Measurements from ENCODE around the gene UNC50.

GRCh38 chr2:98571121-98571701 lies 37.2 kb upstream of the UNC50 start:
- TF ChIP-seq CTCF (IDR thresholded peaks at IDR 0.05) (no peak), POLR2A (IDR thresholded peaks at IDR 0.05) (no peak)
